Measurements from ENCODE around the gene CRYBB1.
A peak's percentile ranks its signal among the peaks of the same experiment; 100 is the strongest.

The CRYBB1 gene

GRCh38 chr22:26602127-26602526 is 15.7 kb downstream of the CRYBB1 start:
- DNase-seq = no peak

- no peak for DNase-seq
These were observed 16.1 kb downstream of the CRYBB1 start for GRCh38 chr22:26601726-26602125.

- no peak for DNase-seq
These were observed 18.3 kb downstream of the CRYBB1 start for GRCh38 chr22:26599505-26599904.

GRCh38 chr22:26597480-26597879 is 20.3 kb downstream of the CRYBB1 start:
- no peak for DNase-seq

GRCh38 chr22:26597026-26597425 is 20.8 kb downstream of the CRYBB1 start:
- no peak for DNase-seq

- no peak for DNase-seq
These were observed 24.1 kb downstream of the CRYBB1 start for GRCh38 chr22:26593763-26594162.

GRCh38 chr22:26592421-26592891 is 25.4 kb downstream of the CRYBB1 start:
- no peak for DNase-seq

- DNase-seq = peak; percentile 67
These were observed 27.7 kb downstream of the CRYBB1 start, which contains the start of gene TPST2 for GRCh38 chr22:26589845-26590736. TSS of gene TPST2 (minus strand) at chr22:26590132. CDS start at chr22:26541630, 48,502 bp downstream.

GRCh38 chr22:26589367-26589844 is 28.4 kb downstream of the CRYBB1 start:
- DNase-seq = no peak

GRCh38 chr22:26588729-26589366 is 29.0 kb downstream of the CRYBB1 start:
- DNase-seq = no peak

- DNase-seq = no peak
These were observed 29.7 kb downstream of the CRYBB1 start for GRCh38 chr22:26587991-26588613.

- DNase-seq = no peak
These were observed 31.1 kb downstream of the CRYBB1 start for GRCh38 chr22:26586556-26587325.

GRCh38 chr22:26585104-26585790 is 32.6 kb downstream of the CRYBB1 start:
- no peak for DNase-seq

- DNase-seq = no peak
These were observed 33.8 kb downstream of the CRYBB1 start for GRCh38 chr22:26584010-26584409.

GRCh38 chr22:26581633-26582168 is 36.1 kb downstream of the CRYBB1 start:
- DNase-seq = no peak

GRCh38 chr22:26581026-26581425 is 36.8 kb downstream of the CRYBB1 start:
- no peak for DNase-seq

GRCh38 chr22:26580240-26580962 is 37.4 kb downstream of the CRYBB1 start:
- no peak for DNase-seq

GRCh38 chr22:26579331-26579886 is 38.4 kb downstream of the CRYBB1 start:
- no peak for DNase-seq

- DNase-seq = no peak
These were observed 40.7 kb downstream of the CRYBB1 start for GRCh38 chr22:26577081-26577480.

GRCh38 chr22:26576026-26576680 is 41.7 kb downstream of the CRYBB1 start:
- DNase-seq = no peak
